Stimulated activated CD8-positive, alpha-beta memory T cell treated with anti-CD3 and anti-CD28 coated beads, Interleukin-2, amount 100 ng/mL, for 48 hours (primary cell): ENCODE data around the gene RTP5.
"Not testable (repeated sequence)": the region's sequence is repeated elsewhere in the genome, so short reads cannot be mapped to it uniquely, and the experiment has no call there.

Experiments used
- DNase-seq, 2 donors: peaks; one replicate each; pipeline ENCODE4 v3.0.0-alpha.2; 2020; ENCODE audit warnings: low read depth in 2 of 2

RTP5 gene

DNA sequence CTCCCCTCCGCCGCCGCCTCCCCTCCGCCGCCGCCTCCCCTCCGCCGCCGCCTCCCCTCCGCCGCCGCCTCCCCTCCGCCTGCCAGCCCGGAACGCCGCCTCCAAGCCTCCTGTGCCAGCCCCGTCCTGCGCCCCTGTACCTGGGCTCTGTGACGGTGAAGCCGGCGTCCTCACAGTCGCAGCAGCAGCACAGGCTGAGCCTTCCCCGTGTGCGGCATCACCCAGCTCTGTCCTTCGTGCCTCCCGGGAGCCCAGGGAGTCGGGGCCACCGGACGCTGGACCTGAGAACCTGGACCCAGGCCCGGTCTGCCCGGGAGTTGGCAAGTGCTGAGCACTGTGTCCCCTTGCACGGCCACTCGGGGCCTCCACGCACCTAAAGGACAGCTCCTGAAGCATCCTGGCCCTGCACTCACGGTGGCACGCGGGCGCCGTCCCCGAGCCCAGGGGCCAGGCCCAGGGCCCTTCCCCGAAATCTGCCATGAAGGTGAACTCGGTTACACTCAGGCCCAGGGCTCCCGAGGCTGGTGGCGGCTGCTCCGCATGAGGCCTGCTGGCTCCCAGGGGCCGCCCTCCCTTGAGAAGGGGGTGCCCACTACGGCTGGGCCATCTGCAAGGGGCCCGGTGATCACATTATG lies 32.9 kb downstream of the RTP5 start:
- DNase-seq = no peak

DNA sequence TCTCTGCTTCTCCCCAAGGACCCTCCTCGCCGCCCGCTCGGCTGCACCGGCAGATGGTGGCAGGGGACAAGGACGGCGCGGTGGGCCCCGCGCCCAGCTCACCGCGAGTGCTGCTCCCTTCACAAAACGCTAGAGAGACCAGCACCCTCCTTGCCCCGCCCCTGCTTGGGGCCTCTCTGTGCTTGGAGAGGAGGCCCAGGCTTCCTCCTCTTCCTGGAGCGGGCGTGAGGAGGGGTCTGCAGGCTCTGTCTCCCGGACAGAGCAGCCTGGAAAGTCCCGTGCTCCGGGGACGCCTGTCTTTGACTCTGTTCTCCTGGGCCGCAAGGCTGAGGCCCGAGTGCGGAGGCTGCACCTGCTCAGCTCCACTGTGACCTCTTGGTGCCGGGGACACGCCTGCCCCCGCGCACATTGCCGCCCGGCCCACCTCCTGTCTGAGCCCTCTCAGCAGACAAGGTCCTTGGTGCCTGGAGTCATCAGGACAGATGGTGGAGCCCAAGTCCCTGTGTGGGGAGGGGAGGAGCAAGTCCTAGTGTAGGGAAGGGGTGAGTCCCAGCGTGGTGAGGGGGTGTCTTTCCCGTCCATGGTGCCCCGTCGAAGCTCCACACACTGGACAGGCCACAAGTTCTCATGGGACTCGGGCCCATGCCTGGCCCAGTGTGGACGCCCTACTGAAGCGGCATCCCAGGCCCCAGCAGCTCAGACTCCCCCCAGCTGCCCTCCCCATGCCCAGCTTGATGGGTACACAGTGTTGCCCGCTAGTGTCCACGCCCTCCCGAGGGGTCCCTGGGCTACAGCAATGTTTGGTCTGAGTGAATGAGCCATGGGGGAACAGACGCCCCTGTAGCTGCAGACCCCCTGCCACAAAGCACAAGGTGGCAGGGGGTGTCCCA lies 33.8 kb downstream of the RTP5 start:
- DNase-seq = no peak

DNA sequence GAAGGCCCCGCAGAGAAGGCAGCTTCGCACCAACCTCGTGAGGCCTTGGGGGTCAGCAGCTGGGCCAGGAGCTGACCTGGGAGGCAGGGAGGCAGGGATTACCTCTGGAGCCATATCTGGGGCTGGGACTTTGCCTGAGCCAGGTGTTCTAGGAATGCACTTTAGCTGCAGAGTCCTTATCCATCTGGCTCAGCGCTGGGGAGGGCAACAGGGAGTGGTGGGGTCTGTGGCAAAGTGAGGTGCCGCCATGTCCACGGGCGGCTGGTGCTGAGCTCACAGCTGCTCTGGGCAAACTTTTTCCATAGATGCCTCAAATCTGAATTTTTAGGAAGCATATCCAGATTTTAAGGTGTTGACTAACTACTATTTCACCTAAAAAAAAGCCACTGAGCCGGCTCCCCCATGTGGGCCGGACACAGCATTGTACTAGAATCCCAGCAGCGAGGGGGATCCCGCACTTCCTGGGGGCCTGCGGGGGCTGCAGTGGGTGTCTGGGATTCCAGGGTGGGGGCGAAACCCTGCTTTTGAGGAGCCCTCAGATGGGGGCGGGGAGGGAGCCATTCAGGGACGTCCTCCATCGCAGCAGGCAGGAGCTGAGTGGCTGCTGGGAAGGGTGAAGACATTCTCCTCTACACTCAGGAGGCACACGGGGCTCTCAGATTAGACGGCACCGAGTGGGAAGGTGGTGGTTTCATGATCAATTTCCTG lies 34.6 kb downstream of the RTP5 start:
- DNase-seq = no peak

DNA sequence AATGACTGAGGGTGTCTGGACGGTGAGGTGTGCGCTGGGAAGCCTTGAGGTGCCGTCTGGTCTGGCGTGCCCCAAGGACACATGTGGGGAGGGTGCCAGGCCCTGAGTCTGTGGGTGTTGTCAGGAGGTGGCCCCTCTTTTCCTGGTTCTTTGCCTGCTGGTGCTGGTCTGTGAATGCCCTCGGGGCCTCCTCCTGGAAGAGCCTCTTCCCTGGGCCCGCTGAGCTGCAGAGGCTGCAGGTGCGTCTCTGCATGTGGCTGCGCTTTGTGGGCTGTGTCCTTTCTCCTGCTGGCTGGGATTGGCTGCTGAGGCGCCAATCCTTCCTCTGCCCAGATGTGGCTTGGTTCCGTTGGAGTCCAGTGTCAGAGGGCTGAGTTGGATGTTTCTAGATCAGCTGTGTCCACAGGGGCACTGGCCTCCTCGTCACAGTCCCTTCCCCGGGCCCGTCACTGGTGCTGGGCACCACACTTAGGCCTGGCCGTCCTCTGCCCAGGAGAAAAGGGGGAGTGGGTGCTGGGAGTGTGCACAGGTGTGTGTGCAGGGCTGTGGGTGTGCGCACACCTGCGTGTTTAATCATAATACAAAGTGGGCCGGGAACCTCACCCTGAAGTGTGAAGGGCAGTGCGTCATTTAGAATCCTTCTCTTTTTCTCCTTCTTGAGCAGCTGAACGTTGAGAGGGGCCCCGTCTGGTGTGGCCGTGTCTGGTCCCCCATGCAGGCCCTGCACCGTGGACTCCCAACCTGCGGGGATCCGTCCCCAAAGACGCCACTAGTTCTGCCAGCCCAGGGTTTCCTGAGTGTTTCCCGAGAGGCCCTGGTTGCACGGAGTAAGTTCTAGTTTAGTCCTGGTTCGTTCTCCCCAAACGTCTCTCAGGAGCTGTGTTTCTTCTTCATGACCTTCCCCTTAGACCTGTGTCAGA lies 35.5 kb downstream of the RTP5 start:
- no peak for DNase-seq

DNA sequence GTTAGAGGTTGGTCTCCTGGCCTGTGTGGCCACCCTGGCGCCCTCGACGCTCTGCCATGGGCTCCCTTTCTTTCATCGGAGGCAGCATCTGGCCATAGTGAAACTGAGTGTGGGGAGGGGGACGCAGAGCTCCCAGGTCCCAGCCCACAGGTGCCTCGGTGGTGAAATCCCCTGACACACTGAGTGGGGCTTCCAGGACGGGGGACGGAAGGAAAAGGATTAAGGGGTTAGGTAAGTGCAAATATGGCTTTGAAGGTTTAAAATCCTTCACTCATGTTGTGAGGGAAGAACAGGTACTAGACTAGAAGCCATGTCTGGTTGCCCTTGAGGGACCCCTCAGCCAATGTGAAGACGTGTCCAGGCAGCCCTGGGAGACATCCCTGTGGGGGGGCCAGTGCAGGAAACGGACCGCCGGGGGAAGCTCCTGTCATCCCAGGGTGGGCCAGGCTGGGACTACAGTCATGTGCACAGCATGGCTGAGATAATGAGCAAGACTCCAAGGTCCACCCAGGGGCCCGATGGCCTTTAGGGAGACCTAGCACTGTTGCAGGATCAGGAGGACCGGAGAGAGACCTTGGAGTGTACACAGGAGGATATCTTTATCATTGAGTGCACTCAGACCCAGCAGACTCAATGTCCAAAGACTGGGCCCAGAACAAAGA lies 36.3 kb downstream of the RTP5 start:
- no peak for DNase-seq

DNA sequence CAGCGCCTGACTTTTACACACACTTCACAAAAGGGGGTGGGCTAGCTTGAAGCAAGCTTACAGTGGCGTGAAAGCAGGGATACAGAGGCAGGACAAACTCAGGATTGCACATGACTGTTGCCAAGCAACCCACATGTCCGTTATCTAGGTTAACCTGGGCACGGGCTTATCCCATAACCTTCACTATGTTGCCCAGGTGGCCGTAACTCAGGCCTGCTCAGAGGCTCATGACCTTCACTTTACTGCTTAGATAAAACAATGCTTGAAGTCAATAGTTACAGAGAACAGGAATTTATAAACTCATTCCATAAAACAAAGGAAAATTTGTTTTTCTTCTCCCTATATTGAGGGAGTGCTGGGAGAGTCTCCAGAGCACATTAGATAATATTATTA lies 36.8 kb downstream of the RTP5 start:
- DNase-seq = not testable (repeated sequence)

DNA sequence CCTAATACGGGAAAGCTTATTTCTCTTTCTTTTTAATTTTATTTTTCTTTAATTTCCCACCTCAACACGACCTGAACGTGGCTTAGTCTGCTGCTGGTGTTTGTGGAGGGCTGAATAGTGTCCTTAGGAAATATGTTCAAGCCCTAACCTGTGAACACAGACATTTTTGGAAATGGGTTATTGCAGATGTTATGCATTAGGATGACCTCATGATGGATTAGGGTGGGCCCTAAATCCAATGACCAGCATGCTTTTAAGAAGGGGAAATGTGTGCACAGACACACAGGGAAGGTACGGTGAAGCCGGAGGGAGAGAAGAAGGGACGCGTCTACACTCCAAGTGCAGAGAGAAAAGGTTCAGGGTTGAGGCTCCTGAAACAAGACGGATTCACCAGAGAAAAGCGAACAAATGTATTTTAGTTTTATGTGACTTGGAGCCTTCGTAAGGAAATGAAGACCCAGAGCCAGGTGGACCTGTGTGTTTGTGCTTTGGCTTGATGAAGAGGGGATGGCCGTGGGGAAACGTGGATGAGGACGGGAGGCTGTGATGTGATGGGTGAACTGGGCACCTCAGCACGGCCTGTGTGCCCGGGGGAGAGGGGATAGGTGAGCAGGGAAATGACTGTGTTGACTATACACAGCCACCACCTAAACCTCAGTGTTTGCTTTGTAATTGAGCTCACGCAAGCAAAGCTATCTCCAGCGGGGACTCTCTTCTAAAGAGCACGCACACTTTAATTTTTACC lies 37.5 kb downstream of the RTP5 start:
- DNase-seq = no peak

DNA sequence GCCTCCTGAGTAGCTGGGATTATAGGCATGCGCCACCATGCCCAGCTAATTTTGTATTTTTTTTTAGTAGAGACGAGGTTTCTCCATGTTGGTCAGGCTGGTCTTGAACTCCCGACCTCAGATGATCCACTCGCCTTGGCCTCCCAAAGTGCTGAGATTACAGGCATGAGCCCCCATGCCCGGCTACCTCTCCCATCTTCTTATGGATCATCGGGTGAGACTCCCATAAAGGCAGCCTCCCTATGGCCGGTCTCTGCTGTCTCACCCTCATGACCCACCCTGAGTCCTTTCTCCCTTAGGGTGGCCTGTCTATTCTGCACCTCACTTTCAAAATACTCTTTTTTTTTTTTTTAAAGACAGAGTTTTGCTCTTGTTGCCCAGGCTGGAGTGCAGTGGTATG lies 38.3 kb downstream of the RTP5 start:
- not testable (repeated sequence) for DNase-seq

DNA sequence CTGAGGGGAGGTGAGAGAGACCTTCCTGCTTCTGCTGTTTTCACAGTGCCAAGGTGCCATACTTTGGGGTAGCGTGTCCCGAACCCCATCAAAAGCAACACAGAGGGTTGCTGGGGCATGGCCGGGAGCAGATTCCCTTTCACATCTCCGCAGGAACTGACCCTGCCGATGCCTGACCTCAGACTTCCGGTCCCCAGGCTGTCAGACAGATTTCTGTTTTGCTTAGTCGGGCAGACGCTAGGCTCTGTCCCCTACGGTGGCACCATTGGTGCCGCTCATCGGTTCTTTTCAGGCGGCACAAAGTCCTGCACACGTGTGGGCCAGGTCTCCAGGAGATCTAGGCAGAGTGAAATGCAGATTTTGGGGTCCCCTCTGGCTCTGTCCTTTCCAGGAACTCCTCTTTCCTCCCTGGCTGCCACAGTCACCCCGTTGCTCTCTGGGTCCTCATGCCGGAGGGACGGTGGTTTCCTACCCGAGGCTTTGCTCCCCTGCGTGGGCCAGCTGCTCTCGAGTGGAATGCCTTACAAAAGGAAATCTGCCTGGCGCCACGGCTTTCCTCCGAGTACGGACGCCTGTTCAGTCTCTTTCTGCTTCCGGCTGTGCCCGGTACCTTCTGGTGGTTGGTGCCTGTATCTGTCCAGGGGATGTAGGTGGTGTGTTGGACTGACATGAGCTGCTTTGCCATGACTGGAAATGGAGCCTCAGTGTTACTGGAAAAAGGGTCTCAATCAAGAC lies 39.3 kb downstream of the RTP5 start:
- no peak for DNase-seq

DNA sequence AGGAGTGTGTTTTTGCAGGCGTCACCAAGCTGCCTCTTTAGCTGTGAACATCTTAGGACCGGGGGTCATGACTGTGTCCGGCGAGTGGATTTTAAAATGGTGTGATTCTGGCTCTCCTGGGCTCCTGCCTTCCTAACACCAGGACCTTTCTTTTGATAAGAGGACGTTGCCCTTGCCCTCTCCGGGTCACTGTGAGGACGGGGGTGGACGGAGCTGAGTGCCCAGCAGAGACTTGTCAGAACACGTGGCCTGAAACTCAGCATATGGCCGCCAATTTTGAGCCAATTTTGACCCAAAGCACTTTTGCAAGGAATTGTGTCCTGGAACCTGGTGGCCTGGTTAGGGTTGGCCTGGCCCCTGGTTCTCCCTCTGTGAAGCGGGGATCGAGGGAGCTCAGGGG lies 40.2 kb downstream of the RTP5 start:
- DNase-seq = no peak

DNA sequence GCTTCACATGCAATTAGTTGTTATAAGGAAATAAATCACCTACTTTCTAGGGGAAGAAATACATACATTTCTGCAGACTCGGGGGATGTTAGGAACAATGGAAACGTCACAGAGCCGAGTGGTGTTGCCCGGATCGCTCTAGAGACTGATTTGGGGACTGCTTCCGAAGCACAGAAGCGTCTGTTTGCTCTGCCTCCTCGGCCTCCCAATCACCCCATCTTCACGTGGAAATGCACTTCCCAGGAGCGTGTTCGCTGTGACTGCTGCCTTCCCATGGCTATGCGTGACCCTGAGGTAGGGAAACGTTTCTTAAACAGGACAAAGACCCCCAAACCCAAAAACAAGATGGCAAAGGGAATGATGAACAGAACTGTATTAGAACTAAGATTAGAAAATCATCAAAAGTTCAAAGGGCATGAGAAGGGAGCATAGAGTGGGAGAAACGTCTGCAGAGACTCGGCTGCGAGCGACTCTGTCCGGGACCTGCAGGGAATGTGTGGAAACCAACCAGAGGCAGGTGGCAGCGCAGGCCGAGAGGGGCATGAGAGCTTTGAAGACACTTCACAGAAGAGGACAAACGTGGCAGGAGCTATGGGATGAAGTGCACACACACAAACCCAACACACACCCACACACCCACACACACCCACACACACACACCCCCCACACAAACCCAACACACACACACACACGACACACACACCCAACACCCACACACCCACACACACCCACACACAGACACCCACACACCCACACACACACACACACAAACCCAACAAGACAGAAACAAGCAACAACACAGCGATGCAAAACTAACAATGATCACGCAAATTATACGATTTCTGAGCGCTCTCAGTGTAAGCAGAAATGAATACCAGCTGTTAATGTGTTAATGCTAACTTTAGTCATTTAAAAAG lies 41.3 kb downstream of the RTP5 start:
- DNase-seq = no peak

DNA sequence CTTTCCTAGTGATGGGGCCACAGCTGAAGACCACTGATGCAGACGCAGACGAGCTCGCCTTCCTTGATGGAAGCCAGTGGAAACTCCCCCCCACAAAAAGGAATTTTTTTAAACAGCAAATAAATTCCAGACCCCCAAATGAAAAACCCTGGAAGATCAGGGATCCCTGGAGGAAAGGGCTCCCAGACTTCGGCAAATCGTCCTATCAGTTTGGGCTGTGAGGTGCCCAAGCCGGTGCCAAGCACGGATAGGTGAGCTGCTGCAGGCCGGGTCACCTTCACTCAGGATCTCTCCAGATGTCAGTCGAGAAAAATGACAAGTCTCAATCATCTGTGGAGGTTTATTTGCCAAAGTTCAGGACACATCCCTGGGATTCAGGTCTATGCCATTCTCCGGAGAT lies 42.0 kb downstream of the RTP5 start:
- DNase-seq = no peak

DNA sequence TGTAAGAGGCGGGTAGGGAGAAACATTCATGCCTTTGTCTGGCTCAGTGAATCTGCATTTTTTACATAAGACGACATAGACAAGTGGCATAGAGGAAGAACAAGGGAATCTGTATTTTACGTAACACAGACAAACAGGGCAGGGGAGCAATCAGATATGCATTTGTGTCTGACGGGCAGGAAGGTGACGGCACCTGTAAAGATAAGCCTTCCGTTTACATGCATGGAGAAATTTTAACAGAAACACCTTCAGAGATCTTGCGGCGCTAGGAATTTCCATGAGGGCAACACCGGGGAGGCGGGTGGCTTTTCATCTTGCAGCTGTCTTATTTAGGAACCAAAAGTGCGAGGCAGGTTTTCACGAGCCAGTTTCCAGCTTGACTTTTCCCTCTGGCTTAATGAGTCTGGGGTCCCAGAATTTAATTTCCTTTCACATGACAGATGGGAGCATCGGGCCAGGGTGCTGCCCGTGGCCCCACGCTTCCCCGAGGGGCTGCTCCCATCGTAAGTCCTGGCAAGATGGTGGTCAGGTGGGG lies 42.6 kb downstream of the RTP5 start:
- DNase-seq = no peak

DNA sequence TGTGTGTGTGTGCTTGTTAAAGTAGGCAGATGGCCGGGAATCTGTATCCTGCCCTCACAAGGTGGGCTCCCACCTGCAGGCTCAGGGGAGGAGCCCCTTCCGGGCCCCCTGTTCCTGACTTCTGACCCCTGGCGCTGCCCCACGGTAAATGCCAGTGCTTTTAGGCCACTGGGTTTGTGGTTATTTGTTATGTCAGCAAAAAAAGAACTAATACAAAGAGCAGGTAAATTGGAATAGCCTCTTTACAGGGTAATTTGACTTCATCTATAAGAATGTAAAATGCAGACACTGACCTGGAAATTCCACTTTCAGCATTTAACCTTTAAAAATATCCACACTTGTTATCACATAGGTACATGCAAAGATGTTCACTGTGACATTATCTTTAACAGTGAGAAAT lies 44.2 kb downstream of the RTP5 start:
- DNase-seq = no peak

DNA sequence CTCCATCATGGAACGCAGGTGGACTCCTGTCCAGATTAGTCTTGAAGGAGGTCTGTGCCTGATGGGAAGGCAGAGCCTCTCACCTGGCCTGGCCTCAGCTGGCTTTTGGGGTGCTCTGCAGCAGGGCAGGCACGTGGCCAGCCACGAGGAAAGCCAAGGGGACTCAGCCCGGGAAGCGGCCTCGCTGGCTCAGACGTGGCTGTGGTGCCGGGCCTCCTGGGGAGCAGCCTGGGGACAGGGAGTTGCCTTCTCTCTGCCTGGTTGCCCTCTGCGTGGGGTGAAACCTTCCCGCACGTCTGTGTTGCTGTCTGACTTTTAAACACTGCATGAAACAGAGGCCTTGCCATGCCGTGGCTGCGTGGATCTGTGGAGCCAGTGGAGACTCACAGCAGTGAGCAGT lies 45.0 kb downstream of the RTP5 start:
- DNase-seq = no peak

DNA sequence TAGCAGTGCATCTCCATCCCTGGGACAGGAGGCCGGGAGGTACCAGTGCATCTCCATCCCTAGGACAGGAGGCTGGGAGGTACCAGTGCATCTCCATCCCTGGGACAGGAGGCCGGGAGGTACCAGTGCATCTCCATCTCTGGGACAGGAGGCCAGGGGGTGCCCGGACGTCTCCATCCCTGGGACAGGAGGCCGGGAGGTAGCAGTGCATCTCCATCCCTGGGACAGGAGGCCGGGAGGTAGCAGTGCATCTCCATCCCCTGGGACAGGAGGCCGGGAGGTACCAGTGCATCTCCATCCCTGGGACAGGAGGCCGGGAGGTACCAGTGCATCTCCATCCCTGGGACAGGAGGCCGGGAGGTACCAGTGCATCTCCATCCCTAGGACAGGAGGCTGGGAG lies 52.1 kb downstream of the RTP5 start:
- DNase-seq = not testable (repeated sequence)

DNA sequence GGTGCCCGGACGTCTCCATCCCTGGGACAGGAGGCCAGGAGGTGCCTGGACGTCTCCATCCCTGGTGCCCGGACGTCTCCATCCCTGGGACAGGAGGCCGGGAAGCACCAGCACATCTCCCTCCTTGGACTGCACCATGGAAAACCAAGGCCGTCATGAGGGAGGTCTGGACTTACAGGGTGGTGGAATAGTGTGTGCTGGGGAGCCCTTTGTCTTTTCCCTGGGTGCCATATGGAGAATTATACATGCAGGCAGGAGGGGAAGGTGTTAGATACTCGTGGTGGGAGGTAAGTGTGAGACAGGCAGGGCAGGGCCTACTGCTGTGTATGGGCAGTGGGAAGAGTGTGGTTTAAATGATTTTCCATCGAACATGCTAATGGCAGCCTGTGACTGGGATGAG lies 52.9 kb downstream of the RTP5 start:
- no peak for DNase-seq

DNA sequence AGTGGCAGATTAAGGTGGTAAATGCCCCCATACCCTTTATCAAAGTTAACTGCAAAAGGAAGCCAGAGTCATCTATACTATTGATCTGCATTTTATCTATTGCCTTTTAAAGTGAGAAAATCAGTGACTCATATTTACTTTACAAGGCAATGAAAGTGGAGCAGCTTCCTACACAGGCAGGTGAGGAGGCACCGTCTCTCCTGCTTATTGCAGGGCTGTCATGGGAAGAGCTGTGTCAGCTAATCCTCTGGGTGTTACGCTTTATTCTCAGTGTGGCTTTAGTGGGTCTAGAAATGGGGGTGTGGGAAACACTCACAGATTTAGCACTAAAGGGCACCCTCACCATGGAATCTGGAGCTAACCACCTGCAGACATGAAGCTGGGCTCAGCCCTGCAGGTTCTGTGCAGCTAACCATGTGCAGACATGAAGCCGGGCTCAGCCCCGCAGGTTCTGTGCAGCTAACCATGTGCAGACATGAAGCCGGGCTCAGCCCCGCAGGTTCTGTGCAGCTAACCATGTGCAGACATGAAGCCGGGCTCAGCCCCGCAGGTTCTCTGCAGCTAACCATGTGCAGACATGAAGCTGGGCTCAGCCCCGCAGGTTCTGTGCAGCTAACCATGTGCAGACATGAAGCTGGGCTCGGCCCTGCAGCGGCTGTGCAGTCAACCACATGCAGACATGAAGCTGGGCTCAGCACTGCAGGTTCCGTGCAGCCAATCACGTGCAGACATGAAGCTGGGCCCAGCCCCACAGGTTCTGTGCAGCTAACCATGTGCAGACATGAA lies 53.5 kb downstream of the RTP5 start:
- not testable (repeated sequence) for DNase-seq
